HG02623 (cell line): ENCODE measurements around the gene PSORS1C1.
"Not testable (repeated sequence)": the region's sequence is repeated elsewhere in the genome, so short reads cannot be mapped to it uniquely, and the experiment has no call there.

Experiments
- ATAC-seq: cut with Tn5 transposase; IDR thresholded peaks from one replicate; pipeline ENCODE4 v1.9.1; 2021; ENCODE audit warnings: moderate library complexity; ENCODE audit not compliant: unreplicated experiment

PSORS1C1 gene

GRCh38 chr6:31172973-31173384 is 58.4 kb downstream of the PSORS1C1 start:
- ATAC-seq = no peak

- ATAC-seq = no peak
These were observed 58.8 kb downstream of the PSORS1C1 start for GRCh38 chr6:31173406-31173805.

DNA sequence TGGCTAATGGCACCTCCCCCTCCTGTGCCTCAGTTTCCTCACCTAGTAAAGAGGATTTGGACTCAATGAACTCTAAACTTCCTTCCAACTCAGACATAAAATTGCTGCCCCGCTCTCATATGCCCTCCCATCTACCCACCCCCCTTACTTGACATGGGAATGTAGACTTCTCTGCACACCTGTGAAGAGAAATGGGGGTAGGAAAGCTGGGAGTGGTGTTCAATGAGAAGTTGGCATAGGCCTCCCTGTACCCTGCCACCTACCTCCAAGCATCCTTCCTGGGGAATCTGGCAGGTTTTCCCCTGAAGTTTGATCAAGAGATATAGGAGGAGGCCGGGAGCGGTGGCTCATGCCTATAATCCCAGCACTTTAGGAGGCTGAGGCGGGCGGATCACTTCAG is 59.8 kb downstream of the PSORS1C1 start:
- ATAC-seq = no peak

DNA sequence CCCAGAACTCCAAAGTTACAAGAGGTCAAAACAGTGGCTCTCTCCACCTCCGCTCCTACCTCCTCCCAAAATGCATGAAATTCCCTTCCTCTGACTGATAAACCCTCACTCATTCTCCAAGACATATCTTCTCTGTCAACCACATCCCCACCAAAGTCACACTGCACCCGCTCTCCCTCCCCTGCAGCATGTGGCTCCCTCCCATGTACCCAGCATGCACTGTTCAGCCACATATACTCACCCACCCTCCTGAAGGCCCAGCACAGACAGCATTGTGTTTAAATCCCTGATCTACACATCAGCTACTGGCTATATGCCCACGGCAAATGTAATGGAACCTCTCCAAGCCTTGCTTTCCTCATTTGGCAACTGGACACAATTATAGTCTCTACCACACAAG is 61.4 kb downstream of the PSORS1C1 start:
- ATAC-seq = no peak

DNA sequence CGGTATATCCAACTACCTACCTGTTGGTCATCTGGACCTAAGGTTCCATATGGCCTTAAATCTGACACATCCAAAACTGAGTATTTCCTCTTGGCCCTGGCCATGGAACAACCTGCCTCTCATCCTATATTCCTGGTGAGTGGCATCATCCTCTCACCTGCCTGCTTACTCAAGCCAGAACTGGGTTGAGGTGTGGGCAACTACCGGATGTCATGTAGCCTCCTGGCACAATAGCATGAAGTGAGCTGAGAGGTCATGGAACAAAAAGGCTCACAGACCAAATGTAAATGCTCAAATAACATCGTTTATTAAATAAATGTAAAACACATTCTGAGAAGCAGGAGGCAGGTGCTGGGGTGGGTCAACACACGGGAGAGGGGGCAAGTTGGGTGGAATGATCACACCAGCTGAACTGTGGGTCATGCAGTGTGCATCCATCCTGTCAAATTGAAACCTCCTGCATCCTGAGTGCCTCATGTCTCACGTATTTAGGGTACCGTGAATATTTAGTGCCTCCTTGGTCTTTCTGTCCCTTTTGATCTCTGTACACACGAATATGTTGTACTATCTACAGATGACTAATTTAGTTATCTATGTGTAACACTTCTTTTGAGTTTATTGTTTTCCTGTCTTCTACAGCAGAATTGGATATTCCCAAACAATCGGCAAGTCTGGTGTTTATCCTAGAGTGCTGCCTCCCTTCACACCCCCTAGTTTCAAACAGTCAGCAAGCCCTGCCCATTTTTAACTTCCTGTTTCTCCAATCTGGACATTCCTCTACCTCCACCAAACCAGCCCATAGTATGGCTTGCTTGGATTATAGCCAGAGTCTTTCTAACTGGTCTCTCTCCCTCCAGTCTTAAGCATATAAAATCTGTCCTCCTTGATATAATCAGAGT is 63.8 kb downstream of the PSORS1C1 start:
- ATAC-seq = no peak

DNA sequence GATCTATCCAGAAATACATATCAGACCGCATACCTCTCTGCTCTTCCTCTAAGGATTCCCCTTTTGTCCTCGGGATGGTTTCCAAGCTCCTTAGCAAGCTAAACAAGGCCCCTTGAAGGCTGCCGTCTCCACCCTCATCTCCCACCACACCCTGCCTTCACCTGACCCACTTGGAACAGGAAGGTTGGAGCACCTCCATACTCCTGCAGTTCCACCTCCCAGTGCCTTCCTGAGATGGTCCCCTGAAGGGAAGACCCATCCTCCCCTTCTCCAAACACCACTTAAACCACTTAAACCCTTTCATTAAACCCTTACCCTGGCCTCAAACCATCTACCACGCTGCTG is 64.4 kb downstream of the PSORS1C1 start:
- no peak for ATAC-seq

DNA sequence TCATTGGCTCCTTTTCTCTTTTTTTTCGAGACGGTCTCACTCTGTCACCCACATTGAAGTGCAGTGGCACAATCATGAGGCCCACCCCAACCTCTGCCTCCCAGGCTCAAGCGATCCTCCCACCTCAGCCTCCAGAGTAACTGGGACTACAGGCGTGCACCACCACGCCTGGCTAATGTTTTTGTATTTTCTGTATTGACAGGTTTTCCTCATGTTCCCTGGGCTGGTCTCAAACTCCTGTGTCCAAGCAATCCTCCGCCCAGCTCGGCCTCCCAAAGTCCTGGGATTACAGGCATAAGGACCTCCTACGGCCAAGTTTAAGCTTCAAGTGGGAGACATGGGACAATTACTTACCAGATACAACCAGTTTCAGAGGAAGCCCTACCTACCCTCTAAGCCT is 65.3 kb downstream of the PSORS1C1 start:
- no peak for ATAC-seq

DNA sequence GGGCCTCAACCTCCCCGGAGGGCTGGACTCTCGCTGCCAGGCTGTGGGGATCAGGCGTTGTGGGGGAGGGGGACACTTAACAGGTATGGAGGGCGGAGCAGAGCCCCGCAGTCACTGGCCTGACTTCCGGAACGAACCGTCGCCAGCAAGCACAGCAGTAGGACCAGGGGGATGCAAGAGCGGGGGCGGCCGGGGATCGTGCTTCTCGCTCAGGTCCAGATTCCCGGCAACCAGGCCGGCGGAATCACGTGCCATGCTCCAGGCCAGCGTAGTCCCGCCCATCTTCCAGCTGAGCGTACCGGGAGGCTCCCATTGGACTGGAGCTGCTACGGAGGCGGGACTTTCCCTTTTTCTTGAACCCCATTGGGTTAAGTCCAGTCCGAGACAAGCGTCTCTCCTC is 65.9 kb downstream of the PSORS1C1 start:
- no peak for ATAC-seq

- not testable (repeated sequence) for ATAC-seq
These were observed 68.7 kb downstream of the PSORS1C1 start for GRCh38 chr6:31183287-31183686.

- not testable (repeated sequence) for ATAC-seq
These were observed 69.3 kb downstream of the PSORS1C1 start for GRCh38 chr6:31183859-31184258.

- not testable (repeated sequence) for ATAC-seq
These were observed 71.1 kb downstream of the PSORS1C1 start for GRCh38 chr6:31185695-31186051.

- no peak for ATAC-seq
These were observed 71.6 kb downstream of the PSORS1C1 start for GRCh38 chr6:31186052-31186734.

DNA sequence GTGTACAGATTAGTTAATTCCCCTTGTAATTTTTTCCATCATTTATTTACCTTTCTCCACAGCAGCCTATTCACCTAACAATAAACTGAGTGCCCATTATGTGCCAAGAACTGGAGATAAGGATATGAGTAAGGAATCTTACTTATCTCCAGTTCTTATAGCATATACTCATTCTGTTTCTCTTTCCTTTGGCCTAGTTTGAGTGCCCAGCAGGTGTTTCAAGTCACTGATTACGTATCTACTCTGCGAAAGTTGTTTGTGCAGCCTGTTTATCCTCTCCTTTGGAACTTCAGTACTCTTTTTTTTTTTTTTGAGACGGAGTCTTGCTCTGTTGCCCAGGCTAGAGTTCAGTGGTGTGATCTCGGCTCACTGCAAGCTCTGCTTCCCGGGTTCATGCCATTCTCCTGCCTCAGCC is 73.2 kb downstream of the PSORS1C1 start:
- ATAC-seq = no peak

- not testable (repeated sequence) for ATAC-seq
These were observed 74.6 kb downstream of the PSORS1C1 start for GRCh38 chr6:31189223-31189622.
